ENCODE results near the gene ZC2HC1C.

DNA sequence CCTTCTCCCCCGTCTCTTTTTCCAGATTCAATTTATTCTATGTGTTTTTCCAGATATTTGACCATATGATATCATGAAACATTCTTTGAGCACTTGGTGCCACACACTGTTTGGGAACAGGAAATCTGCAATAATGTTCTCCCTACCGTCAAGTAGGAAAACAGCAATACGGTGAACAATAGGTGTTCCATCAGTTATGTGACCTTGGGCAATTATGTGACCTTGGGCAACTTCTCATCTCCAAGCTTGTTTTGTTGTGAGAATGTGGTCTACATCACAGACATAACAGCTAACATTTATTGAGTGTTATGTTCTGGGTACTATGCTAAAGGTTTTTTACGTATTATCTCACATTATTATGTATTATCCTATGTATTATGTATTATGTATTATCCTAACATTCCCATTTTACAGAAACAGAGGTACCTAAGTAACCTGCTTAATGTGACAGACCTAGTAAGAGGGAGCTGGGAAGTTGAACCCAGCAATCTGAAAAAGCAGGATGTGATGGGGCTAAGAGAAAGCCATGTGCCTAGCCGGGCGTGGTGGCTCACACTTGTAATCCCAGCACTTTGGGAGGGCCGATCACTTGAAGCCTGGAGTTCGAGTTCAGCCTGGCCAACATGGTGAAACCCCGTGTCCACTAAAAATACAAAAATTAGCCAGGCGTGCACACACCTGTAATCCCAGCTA, 58.6 kb downstream of the ZC2HC1C start:
- TF ChIP-seq, protein P1, sequence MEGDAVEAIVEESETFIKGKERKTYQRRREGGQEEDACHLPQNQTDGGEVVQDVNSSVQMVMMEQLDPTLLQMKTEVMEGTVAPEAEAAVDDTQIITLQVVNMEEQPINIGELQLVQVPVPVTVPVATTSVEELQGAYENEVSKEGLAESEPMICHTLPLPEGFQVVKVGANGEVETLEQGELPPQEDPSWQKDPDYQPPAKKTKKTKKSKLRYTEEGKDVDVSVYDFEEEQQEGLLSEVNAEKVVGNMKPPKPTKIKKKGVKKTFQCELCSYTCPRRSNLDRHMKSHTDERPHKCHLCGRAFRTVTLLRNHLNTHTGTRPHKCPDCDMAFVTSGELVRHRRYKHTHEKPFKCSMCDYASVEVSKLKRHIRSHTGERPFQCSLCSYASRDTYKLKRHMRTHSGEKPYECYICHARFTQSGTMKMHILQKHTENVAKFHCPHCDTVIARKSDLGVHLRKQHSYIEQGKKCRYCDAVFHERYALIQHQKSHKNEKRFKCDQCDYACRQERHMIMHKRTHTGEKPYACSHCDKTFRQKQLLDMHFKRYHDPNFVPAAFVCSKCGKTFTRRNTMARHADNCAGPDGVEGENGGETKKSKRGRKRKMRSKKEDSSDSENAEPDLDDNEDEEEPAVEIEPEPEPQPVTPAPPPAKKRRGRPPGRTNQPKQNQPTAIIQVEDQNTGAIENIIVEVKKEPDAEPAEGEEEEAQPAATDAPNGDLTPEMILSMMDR (IDR thresholded peaks at IDR 0.05; ENCODE audit: insufficient read depth, low read length), result no peak
- no peak for TF ChIP-seq POLR2AphosphoS5 (IDR thresholded peaks at IDR 0.05; ENCODE audit: low read depth)
- TF ChIP-seq, protein P2, sequence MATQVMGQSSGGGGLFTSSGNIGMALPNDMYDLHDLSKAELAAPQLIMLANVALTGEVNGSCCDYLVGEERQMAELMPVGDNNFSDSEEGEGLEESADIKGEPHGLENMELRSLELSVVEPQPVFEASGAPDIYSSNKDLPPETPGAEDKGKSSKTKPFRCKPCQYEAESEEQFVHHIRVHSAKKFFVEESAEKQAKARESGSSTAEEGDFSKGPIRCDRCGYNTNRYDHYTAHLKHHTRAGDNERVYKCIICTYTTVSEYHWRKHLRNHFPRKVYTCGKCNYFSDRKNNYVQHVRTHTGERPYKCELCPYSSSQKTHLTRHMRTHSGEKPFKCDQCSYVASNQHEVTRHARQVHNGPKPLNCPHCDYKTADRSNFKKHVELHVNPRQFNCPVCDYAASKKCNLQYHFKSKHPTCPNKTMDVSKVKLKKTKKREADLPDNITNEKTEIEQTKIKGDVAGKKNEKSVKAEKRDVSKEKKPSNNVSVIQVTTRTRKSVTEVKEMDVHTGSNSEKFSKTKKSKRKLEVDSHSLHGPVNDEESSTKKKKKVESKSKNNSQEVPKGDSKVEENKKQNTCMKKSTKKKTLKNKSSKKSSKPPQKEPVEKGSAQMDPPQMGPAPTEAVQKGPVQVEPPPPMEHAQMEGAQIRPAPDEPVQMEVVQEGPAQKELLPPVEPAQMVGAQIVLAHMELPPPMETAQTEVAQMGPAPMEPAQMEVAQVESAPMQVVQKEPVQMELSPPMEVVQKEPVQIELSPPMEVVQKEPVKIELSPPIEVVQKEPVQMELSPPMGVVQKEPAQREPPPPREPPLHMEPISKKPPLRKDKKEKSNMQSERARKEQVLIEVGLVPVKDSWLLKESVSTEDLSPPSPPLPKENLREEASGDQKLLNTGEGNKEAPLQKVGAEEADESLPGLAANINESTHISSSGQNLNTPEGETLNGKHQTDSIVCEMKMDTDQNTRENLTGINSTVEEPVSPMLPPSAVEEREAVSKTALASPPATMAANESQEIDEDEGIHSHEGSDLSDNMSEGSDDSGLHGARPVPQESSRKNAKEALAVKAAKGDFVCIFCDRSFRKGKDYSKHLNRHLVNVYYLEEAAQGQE (IDR thresholded peaks at IDR 0.05; ENCODE audit: insufficient replicate concordance, low read depth), result no peak
- TF ChIP-seq GABPA (IDR thresholded peaks at IDR 0.05; ENCODE audit: low read depth), result no peak
- no peak for TF ChIP-seq SPI1 (IDR thresholded peaks at IDR 0.05; ENCODE audit: borderline replicate concordance, low read depth)
